ENCODE measurements around the gene FANCE. TPM values are rescaled to one million over a fixed set of nuclear protein-coding genes. Genes with fewer than 3 reads are reported as not detected.
A peak's percentile ranks its signal among the peaks of the same experiment; 100 is the strongest.

FANCE gene
- total and polyA plus RNA-seq, 9 of the 15 experiments (the other 6 are each of a cell fraction or from before 2014, with no cell fraction given) = 5.7 to 30.2 (median 17.0) TPM

DNA sequence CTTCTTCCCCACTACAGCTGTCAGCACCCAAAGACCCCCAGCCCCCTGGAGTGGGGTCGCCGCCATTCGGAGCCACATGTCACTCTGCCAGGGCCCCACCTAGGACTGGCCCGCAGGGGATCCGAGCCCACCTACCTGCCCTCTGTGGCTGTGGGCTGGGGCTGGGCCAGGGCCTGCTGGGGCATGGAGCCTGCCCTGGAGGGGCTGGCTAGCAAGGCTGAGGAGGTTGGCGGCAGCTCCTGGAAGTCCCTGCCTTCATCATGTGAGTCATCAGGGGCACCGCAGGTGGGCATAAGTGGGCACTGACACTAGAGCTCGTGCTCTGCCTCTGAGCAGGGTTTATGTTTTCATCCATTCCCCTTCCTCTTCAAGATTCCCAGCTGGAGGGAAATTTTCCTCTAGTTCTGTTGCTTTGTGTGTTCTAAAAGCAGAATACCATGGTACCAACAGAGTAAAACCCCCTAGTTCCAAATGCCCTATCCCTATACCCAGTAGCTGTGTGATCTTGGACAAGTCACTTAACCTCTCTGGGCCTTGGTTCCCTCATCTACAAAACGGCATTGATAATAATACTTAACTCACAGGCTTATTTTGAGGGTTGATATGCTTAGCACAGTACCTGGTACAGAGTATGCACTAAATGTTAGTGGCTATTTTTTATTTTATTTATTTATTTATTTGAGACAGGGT lies 8.7 kb upstream of the FANCE start (continued):
- no peak for TF ChIP-seq FOXJ2 (tag; IDR thresholded peaks at IDR 0.05)
- no peak for TF ChIP-seq ZNF717 (CRISPR knock-in tag; IDR thresholded peaks at IDR 0.05)

DNA sequence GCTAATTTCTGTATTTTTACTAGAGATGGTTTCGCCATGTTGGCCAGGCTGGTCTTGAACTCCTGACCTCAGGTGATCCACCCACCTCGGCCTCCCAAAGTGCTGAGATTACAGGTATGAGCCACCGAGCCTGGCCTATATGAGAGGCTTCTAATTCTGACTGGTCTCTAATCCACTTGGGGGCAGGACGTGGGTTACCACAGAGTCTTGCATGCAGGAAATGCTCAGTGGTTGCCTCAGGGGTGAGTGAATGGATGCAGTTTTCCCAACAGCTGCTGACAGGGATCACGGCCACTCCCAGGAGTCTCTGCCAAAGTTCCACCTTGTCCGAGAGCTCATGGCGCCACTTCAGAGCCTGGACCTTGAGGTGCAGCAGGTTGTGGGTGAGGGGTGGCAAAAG lies 6.4 kb upstream of the FANCE start:
- no peak overlapping the region for H3K4me3 ChIP-seq
- H3K9ac ChIP-seq (ENCODE audit: insufficient read depth in 1 of 2, low read depth in 2 of 2, low read length in 2 of 2) = peak overlapping the region in 1 of 2 experiments; percentile 35; a peak in 1 of 4 replicates
- intact Hi-C loops (cut with micrococcal nuclease) = loop anchor here (5.0 kb wide), 1 partner anchor 458 kb away; no protein-coding TSS in a partner anchor
- ChIA-PET CTCF (ENCODE audit: low intra/inter-chr PET ratio) (interaction anchor here (1.5 kb wide), 1 partner anchor 147 kb away, joined by 4 read pairs; no protein-coding TSS in a partner anchor), POLR2A (interaction anchor here (0.6 kb wide), 2 partner anchors 58 to 658 kb away, joined by 3 read pairs; no protein-coding TSS in a partner anchor)
- WGBS (ENCODE audit: insufficient coverage, low coverage, missing lambda C conversion rate) = 14% methylated on average over 7 of the region's 7 CpGs
- no peaks in the 10 kb centered on the region for H3K9me1 ChIP-seq (ENCODE audit: control insufficient read depth, insufficient read depth, low read length)
- H3K4me1 ChIP-seq (replicated peaks in 1 of 2; ENCODE audit: control insufficient read depth in 2 of 2, insufficient read depth in 2 of 2, low read length in 2 of 2) = peaks cover 0 to 10% of the 10 kb centered on the region in 2 experiments; a peak in 1 of 5 replicates
- FAIRE-seq = no peak
- H2AFZ ChIP-seq (ENCODE audit: low read depth, low read length) = no peak overlapping the region
- H3K9me3 ChIP-seq (replicated peaks; ENCODE audit: control insufficient read depth, insufficient read depth, low read depth, low read length) = no peaks in the 10 kb centered on the region
- in situ Hi-C loops (cut with MboI) = no loop called here
- no peak for DNase-seq (ENCODE audit: extremely low read depth in 1 of 4, low spot score in 3 of 4)
- no peak overlapping the region for H3K27ac ChIP-seq (ENCODE audit: extremely low read depth, low read depth, low read length)
- H3K27me3 ChIP-seq (ENCODE audit: control insufficient read depth in 2 of 2, insufficient read depth in 2 of 2, low read length in 2 of 2) = peaks cover 14 to 21% of the 10 kb centered on the region in 2 experiments; a peak in 4 of 5 replicates
- H3K36me3 ChIP-seq (ENCODE audit: control insufficient read depth, insufficient read depth, low read length) = no peaks in the 10 kb centered on the region
- ATAC-seq = no peak
- BruUV-seq (replicated peaks) = no TSS peak
- no peaks in the 10 kb centered on the region for H3K79me2 ChIP-seq (ENCODE audit: control insufficient read depth, insufficient read depth, low read length)
- no peak overlapping the region for H3K4me2 ChIP-seq (ENCODE audit: insufficient read depth, low read length)
- H4K20me1 ChIP-seq (replicated peaks; ENCODE audit: control insufficient read depth, insufficient read depth, low read length) = no peaks in the 10 kb centered on the region
- TF ChIP-seq, protein P1, sequence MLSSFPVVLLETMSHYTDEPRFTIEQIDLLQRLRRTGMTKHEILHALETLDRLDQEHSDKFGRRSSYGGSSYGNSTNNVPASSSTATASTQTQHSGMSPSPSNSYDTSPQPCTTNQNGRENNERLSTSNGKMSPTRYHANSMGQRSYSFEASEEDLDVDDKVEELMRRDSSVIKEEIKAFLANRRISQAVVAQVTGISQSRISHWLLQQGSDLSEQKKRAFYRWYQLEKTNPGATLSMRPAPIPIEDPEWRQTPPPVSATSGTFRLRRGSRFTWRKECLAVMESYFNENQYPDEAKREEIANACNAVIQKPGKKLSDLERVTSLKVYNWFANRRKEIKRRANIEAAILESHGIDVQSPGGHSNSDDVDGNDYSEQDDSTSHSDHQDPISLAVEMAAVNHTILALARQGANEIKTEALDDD (IDR thresholded peaks at IDR 0.05) = no peak
- TF ChIP-seq MAFG (tag; conservative IDR thresholded peaks at IDR 0.05) = no peak
- TF ChIP-seq BRF1 (IDR thresholded peaks at IDR 0.05; ENCODE audit: borderline replicate concordance, extremely low read depth, insufficient read length) = no peak
- TF ChIP-seq ZNF561 (CRISPR knock-in tag; conservative IDR thresholded peaks at IDR 0.05) = no peak
- TF ChIP-seq, protein P2, sequence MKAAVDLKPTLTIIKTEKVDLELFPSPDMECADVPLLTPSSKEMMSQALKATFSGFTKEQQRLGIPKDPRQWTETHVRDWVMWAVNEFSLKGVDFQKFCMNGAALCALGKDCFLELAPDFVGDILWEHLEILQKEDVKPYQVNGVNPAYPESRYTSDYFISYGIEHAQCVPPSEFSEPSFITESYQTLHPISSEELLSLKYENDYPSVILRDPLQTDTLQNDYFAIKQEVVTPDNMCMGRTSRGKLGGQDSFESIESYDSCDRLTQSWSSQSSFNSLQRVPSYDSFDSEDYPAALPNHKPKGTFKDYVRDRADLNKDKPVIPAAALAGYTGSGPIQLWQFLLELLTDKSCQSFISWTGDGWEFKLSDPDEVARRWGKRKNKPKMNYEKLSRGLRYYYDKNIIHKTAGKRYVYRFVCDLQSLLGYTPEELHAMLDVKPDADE (conservative IDR thresholded peaks at IDR 0.05; ENCODE audit: control insufficient read depth, low read depth, low read length) = no peak
- TF ChIP-seq EZH2 (IDR thresholded peaks at IDR 0.05; ENCODE audit: borderline replicate concordance, low read depth, low read length) = no peak
- TF ChIP-seq TCF7 (IDR thresholded peaks at IDR 0.05; ENCODE audit: borderline replicate concordance) = no peak
- TF ChIP-seq SP1 (CRISPR knock-in tag; IDR thresholded peaks at IDR 0.05) = no peak
- TF ChIP-seq KDM1A (IDR thresholded peaks at IDR 0.05) = no peak
- TF ChIP-seq NUFIP1 (IDR thresholded peaks at IDR 0.05; ENCODE audit: partially characterized antibody) = no peak
- TF ChIP-seq CC2D1A (IDR thresholded peaks at IDR 0.05) = no peak
- no peak for TF ChIP-seq RBM25 (IDR thresholded peaks at IDR 0.05; ENCODE audit: low read depth, low read length, severe bottlenecking)
- no peak for TF ChIP-seq MCM7 (IDR thresholded peaks at IDR 0.05)
- no peak for TF ChIP-seq SMAD1 (IDR thresholded peaks at IDR 0.05; ENCODE audit: low read depth, low read length, partially characterized antibody)
- TF ChIP-seq KLF13 (tag; IDR thresholded peaks at IDR 0.05; ENCODE audit: borderline replicate concordance, low read depth) = no peak
- TF ChIP-seq, protein P3, sequence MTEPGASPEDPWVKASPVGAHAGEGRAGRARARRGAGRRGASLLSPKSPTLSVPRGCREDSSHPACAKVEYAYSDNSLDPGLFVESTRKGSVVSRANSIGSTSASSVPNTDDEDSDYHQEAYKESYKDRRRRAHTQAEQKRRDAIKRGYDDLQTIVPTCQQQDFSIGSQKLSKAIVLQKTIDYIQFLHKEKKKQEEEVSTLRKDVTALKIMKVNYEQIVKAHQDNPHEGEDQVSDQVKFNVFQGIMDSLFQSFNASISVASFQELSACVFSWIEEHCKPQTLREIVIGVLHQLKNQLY (CRISPR knock-in tag; conservative IDR thresholded peaks at IDR 0.05) = no peak
